A549 (cell line): ENCODE measurements around the gene IRF8. TPM values are rescaled to one million over a fixed set of nuclear protein-coding genes. Genes with fewer than 3 reads are reported as not detected.

ENCODE experiments used
- ATAC-seq, 2 experiments: fragments of 200-7000 bp in 1 of 2; fragments of >200 bp in 1 of 2; cut with Nextera tagmentation in 1 of 2; cut with Tn5 transposase in 1 of 2; 3 replicates each; pipeline versions ENCODE4 v1.8.0 to v1.9.1; 2018 to 2020; ENCODE audit warnings: mild to moderate bottlenecking in 1 of 2, moderate library complexity in 1 of 2
- CTCF ChIA-PET: fragments of 300-600 bp; sonication (Branson Sonifier 250); formaldehyde crosslinking; extraction: SDS; loops from one replicate; lab custom pipeline; 2021; ENCODE audit warnings: antibody characterized with exemption, inconsistent platforms; lab: Yijun Ruan, JAX
- POLR2A ChIA-PET: fragments of 350-600 bp; formaldehyde crosslinking; extraction: SDS; loops from one replicate; lab custom pipeline; 2021; ENCODE audit warnings: antibody characterized with exemption, inconsistent platforms; lab: Yijun Ruan, JAX
- DNase-seq, 2 experiments: peaks; one replicate each; pipeline versions ENCODE4 v3.0.0 to v3.0.0-alpha.2; 2011 to 2016; ENCODE audit warnings: low read depth in 1 of 2, low spot score in 1 of 2
- FAIRE-seq: peaks from 2 replicates; lab custom pipeline; 2011; peaks lifted over from hg19 to GRCh38; lab: Jason Lieb, UNC
- H3K27ac ChIP-seq, 2 experiments: fragments of >200 bp; sonication (Bioruptor Twin); formaldehyde crosslinking; 3 replicates each; pipeline ENCODE4 v1.5.1; 2016 to 2017
- H3K4me1 ChIP-seq: fragments of >200 bp; sonication (Bioruptor Twin); formaldehyde crosslinking; 3 replicates; pipeline ENCODE4 v1.6.1; 2016
- H3K4me2 ChIP-seq: fragments of >200 bp; sonication (Bioruptor Twin); formaldehyde crosslinking; 3 replicates; pipeline ENCODE4 v1.6.1; 2016
- H3K4me3 ChIP-seq: fragments of >200 bp; sonication (Bioruptor Twin); formaldehyde crosslinking; 3 replicates; pipeline ENCODE4 v1.5.1; 2016
- H3K9me3 ChIP-seq: fragments of >200 bp; sonication (Bioruptor Twin); formaldehyde crosslinking; 3 replicates; pipeline ENCODE4 v1.6.1; 2016
- EP300 ChIP-seq, 2 experiments: fragments of >200 bp; sonication (Bioruptor Twin); formaldehyde crosslinking; IDR thresholded peaks; 2 replicates in 1 of 2; 3 replicates in 1 of 2; pipeline ENCODE4 v1.6.1; 2016 to 2017
- FOXS1 ChIP-seq: fragments of 250-450 bp; sonication (Bioruptor Pico); IDR thresholded peaks from 2 replicates; pipeline ENCODE4 v1.5.0; 2020; ENCODE audit warnings: mild to moderate bottlenecking, moderate library complexity
- GATA3 ChIP-seq: IDR thresholded peaks from 2 replicates; pipeline ENCODE4 v1.6.1; 2012; ENCODE audit warnings: borderline replicate concordance
- NFE2L2 ChIP-seq: fragments of 150-350 bp; conservative IDR thresholded peaks from 2 replicates; pipeline ENCODE4 v1.6.1; 2014; ENCODE audit warnings: low read length
- NR3C1 ChIP-seq: fragments of >200 bp; sonication (Bioruptor Twin); formaldehyde crosslinking; IDR thresholded peaks from 3 replicates; pipeline ENCODE4 v1.6.1; 2017
- PHF8 ChIP-seq: fragments of 200-600 bp; sonication (generic); IDR thresholded peaks from 2 replicates; pipeline ENCODE4 v1.6.1; 2016; ENCODE audit warnings: low read depth, mild to moderate bottlenecking, antibody characterized with exemption, moderate library complexity, borderline replicate concordance
- RARB ChIP-seq: fragments of 250-450 bp; sonication (Bioruptor Pico); IDR thresholded peaks from 2 replicates; pipeline ENCODE4 v1.8.0; 2021; ENCODE audit warnings: mild to moderate bottlenecking, moderate library complexity
- RCOR1 ChIP-seq: fragments of 150-350 bp; IDR thresholded peaks from 2 replicates; pipeline ENCODE4 v1.6.1; 2014; ENCODE audit warnings: antibody characterized with exemption, low read length, low read depth
- SREBF2 ChIP-seq: fragments of 450-650 bp; IDR thresholded peaks from 2 replicates; pipeline ENCODE4 v1.6.1; 2014; ENCODE audit warnings: mild to moderate bottlenecking, moderate library complexity
- USF2 ChIP-seq: fragments of 450-650 bp; IDR thresholded peaks from 2 replicates; pipeline ENCODE4 v1.6.1; 2014; ENCODE audit warnings: antibody characterized with exemption
- ZNF302 ChIP-seq: fragments of 250-450 bp; sonication (Bioruptor Pico); IDR thresholded peaks from 2 replicates; pipeline ENCODE4 v1.9.0; 2021; ENCODE audit warnings: inconsistent platforms, mild to moderate bottlenecking, moderate library complexity
- WGBS: methylation state at CpG from one replicate; pipeline ENCODE4 v1.1.6; 2017; ENCODE audit errors: missing lambda C conversion rate; 5-methylcytosine and 5-hydroxymethylcytosine counted together
- polyA minus RNA-seq: library from RNA; depleted of rRNA, polyadenylated mRNA; stranded (reverse); fragments of >200 nt; gene quantifications from 2 replicates; pipeline ENCODE4 v1.2.3, GENCODE V29; 2011; rRNA and poly(A)+ RNA removed
- polyA plus RNA-seq, 4 experiments: library from polyadenylated mRNA; depleted of rRNA in 3 of 4; stranded (reverse); fragments of >200 nt; fragmentation: RNase III in 1 of 4; extraction: RNeasy Plus Mini Kit Qiagen cat#74134 plus additional on column Dnase treatment in 1 of 4; gene quantifications; 2 replicates in 3 of 4; 3 replicates in 1 of 4; pipeline ENCODE4 v1.2.3, GENCODE V29; 2011 to 2017
- TF ChIP-seq, protein P1 (sequence below): IDR thresholded peaks from 2 replicates; pipeline ENCODE4 v1.6.1; 2012; ENCODE audit warnings: low read depth, borderline replicate concordance
- TF ChIP-seq, protein P2 (sequence below): IDR thresholded peaks from 2 replicates; pipeline ENCODE4 v1.6.1; 2012

The IRF8 gene, protein sequence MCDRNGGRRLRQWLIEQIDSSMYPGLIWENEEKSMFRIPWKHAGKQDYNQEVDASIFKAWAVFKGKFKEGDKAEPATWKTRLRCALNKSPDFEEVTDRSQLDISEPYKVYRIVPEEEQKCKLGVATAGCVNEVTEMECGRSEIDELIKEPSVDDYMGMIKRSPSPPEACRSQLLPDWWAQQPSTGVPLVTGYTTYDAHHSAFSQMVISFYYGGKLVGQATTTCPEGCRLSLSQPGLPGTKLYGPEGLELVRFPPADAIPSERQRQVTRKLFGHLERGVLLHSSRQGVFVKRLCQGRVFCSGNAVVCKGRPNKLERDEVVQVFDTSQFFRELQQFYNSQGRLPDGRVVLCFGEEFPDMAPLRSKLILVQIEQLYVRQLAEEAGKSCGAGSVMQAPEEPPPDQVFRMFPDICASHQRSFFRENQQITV
- 0.16 and 0.22 TPM in 2 replicates for polyA plus RNA-seq (2011; rRNA removed)
- 0.09 and 0.16 TPM in 2 replicates for polyA plus RNA-seq (2012; cell fraction: cytosol; rRNA removed)
- polyA plus RNA-seq (2012; cell fraction: nucleus; rRNA removed) = 0.40 and 0.50 TPM in 2 replicates
- 0.18 to 0.42 TPM (median 0.40 TPM) in 3 replicates for polyA plus RNA-seq (2017; fragmentation: RNase III; extraction: RNeasy Plus Mini Kit Qiagen cat#74134 plus additional on column Dnase treatment)
- not detected in 2 replicates for polyA minus RNA-seq

DNA sequence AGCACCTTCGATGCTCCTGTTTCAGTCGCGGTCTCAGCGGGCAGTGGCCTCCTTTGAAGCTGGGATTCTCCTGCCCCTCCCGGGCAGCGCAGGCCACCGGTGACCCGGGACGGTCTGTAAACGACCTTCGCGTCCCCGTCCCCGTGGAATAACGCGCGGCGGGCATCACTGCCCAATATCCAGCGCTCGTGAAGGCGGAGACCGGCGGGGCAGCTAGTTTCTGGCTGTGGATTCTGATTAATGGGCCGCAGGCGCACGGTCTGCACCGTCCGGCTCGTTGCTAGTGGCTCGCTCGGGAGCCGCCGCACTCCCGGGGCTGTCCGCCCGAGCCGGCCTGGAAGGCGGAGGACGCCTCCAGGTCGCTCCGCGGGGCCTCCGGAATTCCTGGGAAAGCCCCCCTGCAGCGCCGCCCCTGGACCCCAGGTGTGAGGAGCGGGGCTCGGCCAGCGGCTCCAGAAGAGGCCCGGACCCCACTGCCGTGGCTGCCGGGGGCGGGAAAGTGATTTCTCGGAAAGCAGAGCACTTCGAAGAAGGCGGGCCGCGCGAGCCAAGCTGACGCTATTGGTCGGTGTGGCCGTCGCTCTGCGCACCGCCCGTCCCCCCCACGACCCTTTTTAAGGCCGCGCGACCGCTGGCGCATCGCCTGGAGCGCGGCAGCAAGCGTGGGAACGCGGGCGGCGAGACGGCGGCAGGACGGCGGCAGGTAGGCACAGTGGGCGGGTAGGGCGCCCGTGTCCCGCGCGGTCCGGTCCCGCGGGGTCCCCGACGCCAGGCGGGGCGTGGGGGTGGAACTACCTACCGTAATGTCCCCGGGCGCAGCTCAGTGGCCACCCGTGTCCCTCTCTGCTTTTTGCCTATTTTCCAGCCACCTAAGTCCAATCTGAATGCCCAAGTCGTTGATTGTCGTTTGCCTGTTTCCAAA is at the start of gene IRF8:
TSS of gene IRF8 (plus strand) at position 642 of the 922 bp plus-strand sequence. CDS start 3,854 bp downstream, outside the sequence.
- TF ChIP-seq, protein P1, sequence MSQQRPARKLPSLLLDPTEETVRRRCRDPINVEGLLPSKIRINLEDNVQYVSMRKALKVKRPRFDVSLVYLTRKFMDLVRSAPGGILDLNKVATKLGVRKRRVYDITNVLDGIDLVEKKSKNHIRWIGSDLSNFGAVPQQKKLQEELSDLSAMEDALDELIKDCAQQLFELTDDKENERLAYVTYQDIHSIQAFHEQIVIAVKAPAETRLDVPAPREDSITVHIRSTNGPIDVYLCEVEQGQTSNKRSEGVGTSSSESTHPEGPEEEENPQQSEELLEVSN = 0 out of 2 replicates have a peak, but pooled peaks have one; percentile 34
- no peak for TF ChIP-seq PHF8
- TF ChIP-seq, protein P2, sequence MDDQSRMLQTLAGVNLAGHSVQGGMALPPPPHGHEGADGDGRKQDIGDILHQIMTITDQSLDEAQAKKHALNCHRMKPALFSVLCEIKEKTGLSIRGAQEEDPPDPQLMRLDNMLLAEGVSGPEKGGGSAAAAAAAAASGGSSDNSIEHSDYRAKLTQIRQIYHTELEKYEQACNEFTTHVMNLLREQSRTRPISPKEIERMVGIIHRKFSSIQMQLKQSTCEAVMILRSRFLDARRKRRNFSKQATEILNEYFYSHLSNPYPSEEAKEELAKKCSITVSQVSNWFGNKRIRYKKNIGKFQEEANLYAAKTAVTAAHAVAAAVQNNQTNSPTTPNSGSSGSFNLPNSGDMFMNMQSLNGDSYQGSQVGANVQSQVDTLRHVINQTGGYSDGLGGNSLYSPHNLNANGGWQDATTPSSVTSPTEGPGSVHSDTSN = peak; percentile 82
- WGBS = 54% methylated on average over 78 of the region's 102 CpGs
- no peak for FAIRE-seq
- peak within 1 kb of the TSS; percentile 34 to 75; a peak in 3 of 6 replicates for H3K27ac ChIP-seq
- DNase-seq = peak in 1 of 2 experiments; percentile 34
- POLR2A ChIA-PET = no interaction called here
- peak within 1 kb of the TSS; percentile 61 for H3K4me2 ChIP-seq
- H3K9me3 ChIP-seq = no peaks in the 10 kb centered on the region
- peak; percentile 70 to 84; a peak in 5 of 6 replicates for ATAC-seq
- H3K4me1 ChIP-seq = no peaks in the 10 kb centered on the region
- peak within 1 kb of the TSS; percentile 41 for H3K4me3 ChIP-seq
- CTCF ChIA-PET = interaction anchor here (2.0 kb wide), 1 partner anchor 77 kb away, joined by 11 read pairs; no protein-coding TSS in a partner anchor

GRCh38 chr16:85849388-85849787 is 49.6 kb upstream of the IRF8 start:
- TF ChIP-seq NR3C1 (no peak), NFE2L2 (no peak), RARB (CRISPR knock-in tag) (no peak), ZNF302 (CRISPR knock-in tag) (no peak), SREBF2 (no peak), RCOR1 (no peak), GATA3 (no peak)
- no peak overlapping the region for H3K4me3 ChIP-seq
- no peaks in the 10 kb centered on the region for H3K9me3 ChIP-seq
- ATAC-seq (no peak), FAIRE-seq (no peak), DNase-seq (no peak)
- CTCF ChIA-PET = interaction anchor here (0.7 to 5.4 kb wide), 6 partner anchors 15 to 167 kb away, joined by 3 to 27 read pairs (median 4); no protein-coding TSS in a partner anchor
- no peaks in the 10 kb centered on the region for H3K4me1 ChIP-seq
- WGBS = 64% methylated on average over 8 of the region's 8 CpGs
- H3K27ac ChIP-seq = no peak overlapping the region
- POLR2A ChIA-PET = no interaction called here
- no peak overlapping the region for H3K4me2 ChIP-seq

GRCh38 chr16:85850344-85850880 is 48.5 kb upstream of the IRF8 start:
- H3K9me3 ChIP-seq = peaks cover 2% of the 10 kb centered on the region; the same call in 1 of the 3 replicates
- H3K27ac ChIP-seq = no peak overlapping the region
- ATAC-seq (no peak), FAIRE-seq (no peak), DNase-seq (no peak)
- ChIA-PET CTCF (interaction anchor here (0.6 to 5.4 kb wide), 3 partner anchors 29 to 761 kb away, joined by 3 to 27 read pairs (median 3); no protein-coding TSS in a partner anchor), POLR2A (no interaction called here)
- no peak overlapping the region for H3K4me3 ChIP-seq
- no peak overlapping the region for H3K4me2 ChIP-seq
- H3K4me1 ChIP-seq = no peaks in the 10 kb centered on the region
- TF ChIP-seq EP300 (IDR thresholded peaks at IDR 0.05) = no peak
- TF ChIP-seq FOXS1 (CRISPR knock-in tag) = no peak
- no peak for TF ChIP-seq USF2
- TF ChIP-seq, all 56 proteins: peak for 0
- 72% methylated on average over 5 of the region's 5 CpGs for WGBS
